ENCODE measurements around the gene NECTIN4.

The NECTIN4 gene

GRCh38 chr1:161047436-161048420 lies 41.6 kb downstream of the NECTIN4 start:
- H3K36me3 Mint-ChIP-seq: peaks cover 32% of the 10 kb centered on the region
- peaks cover 27% of the 10 kb centered on the region for H3K4me1 Mint-ChIP-seq

GRCh38 chr1:161046605-161047228 lies 42.6 kb downstream of the NECTIN4 start:
- peak overlapping the region; percentile 97 for H3K27ac Mint-ChIP-seq
- DNase-seq (ENCODE audit: low spot score in 2 of 2) (peak; percentile 46 to 53), ATAC-seq (ENCODE audit: low read depth) (peak; percentile 56)
- no peaks in the 10 kb centered on the region for H3K27me3 Mint-ChIP-seq
- peaks cover 37% of the 10 kb centered on the region for H3K36me3 Mint-ChIP-seq
- peak overlapping the region; percentile 94 for H3K4me3 Mint-ChIP-seq
- no peaks in the 10 kb centered on the region for H3K9me3 Mint-ChIP-seq
- peaks cover 36% of the 10 kb centered on the region for H3K4me1 Mint-ChIP-seq

More at GRCh38 chr1:161047436-161048420, 41.6 kb downstream of the NECTIN4 start:
- peak overlapping the region; percentile 97 for H3K27ac Mint-ChIP-seq
- ATAC-seq (ENCODE audit: low read depth): no peak
- DNase-seq (ENCODE audit: low spot score in 2 of 2): no peak
- no peaks in the 10 kb centered on the region for H3K27me3 Mint-ChIP-seq
- H3K9me3 Mint-ChIP-seq: no peaks in the 10 kb centered on the region
- H3K4me3 Mint-ChIP-seq: no peak overlapping the region

- H3K4me1 Mint-ChIP-seq: peaks cover 41% of the 10 kb centered on the region
- H3K27me3 Mint-ChIP-seq: no peaks in the 10 kb centered on the region
- peaks cover 39% of the 10 kb centered on the region for H3K36me3 Mint-ChIP-seq
- peak; percentile 92 to 94 for DNase-seq (ENCODE audit: low spot score in 2 of 2)
- peak; percentile 71 for ATAC-seq (ENCODE audit: low read depth)
- H3K9me3 Mint-ChIP-seq: no peaks in the 10 kb centered on the region
- H3K27ac Mint-ChIP-seq: peak within 1 kb of the TSS; percentile 97
- H3K4me3 Mint-ChIP-seq: peak within 1 kb of the TSS; percentile 94
These were observed 43.4 kb downstream of the NECTIN4 start, which contains the start of gene USF1 for GRCh38 chr1:161045736-161046604. Gene USF1 (minus strand): TSS chr1:161045977. CDS start chr1:161043275, 2,702 bp downstream.

- peak; percentile 62 for ATAC-seq (ENCODE audit: low read depth)
- H3K4me1 Mint-ChIP-seq: peaks cover 41% of the 10 kb centered on the region
- peak overlapping the region; percentile 94 for H3K4me3 Mint-ChIP-seq
- DNase-seq (ENCODE audit: low spot score in 2 of 2): peak; percentile 63 to 66
- H3K9me3 Mint-ChIP-seq: no peaks in the 10 kb centered on the region
- peak overlapping the region; percentile 97 for H3K27ac Mint-ChIP-seq
- no peaks in the 10 kb centered on the region for H3K27me3 Mint-ChIP-seq
- peaks cover 39% of the 10 kb centered on the region for H3K36me3 Mint-ChIP-seq
These were observed 44.2 kb downstream of the NECTIN4 start for GRCh38 chr1:161044908-161045735.

- H3K4me1 Mint-ChIP-seq: peaks cover 41% of the 10 kb centered on the region
These were observed 44.8 kb downstream of the NECTIN4 start for GRCh38 chr1:161044535-161044907.

GRCh38 chr1:161039546-161039945 lies 49.8 kb downstream of the NECTIN4 start:
- peaks cover 27% of the 10 kb centered on the region for H3K36me3 Mint-ChIP-seq
- peaks cover 24% of the 10 kb centered on the region for H3K4me1 Mint-ChIP-seq
- no peaks in the 10 kb centered on the region for H3K9me3 Mint-ChIP-seq
- H3K27ac Mint-ChIP-seq: peak overlapping the region; percentile 82
- no peak for ATAC-seq (ENCODE audit: low read depth)
- H3K4me3 Mint-ChIP-seq: peak overlapping the region; percentile 70
- no peaks in the 10 kb centered on the region for H3K27me3 Mint-ChIP-seq
- DNase-seq (ENCODE audit: low spot score in 2 of 2): no peak

More at GRCh38 chr1:161044535-161044907, 44.8 kb downstream of the NECTIN4 start:
- Mint-ChIP-seq H3K36me3 (peaks cover 39% of the 10 kb centered on the region), H3K4me3 (peak overlapping the region; percentile 94), H3K27me3 (no peaks in the 10 kb centered on the region), H3K27ac (peak overlapping the region; percentile 97), H3K9me3 (no peaks in the 10 kb centered on the region)
- no peak for DNase-seq (ENCODE audit: low spot score in 2 of 2)
- no peak for ATAC-seq (ENCODE audit: low read depth)

GRCh38 chr1:161039154-161039545 lies 50.2 kb downstream of the NECTIN4 start:
- peaks cover 24% of the 10 kb centered on the region for H3K4me1 Mint-ChIP-seq
- no peak for ATAC-seq (ENCODE audit: low read depth)

GRCh38 chr1:161038523-161039153 lies 50.7 kb downstream of the NECTIN4 start, which contains the start of gene TSTD1:
Gene TSTD1 (minus strand): TSS chr1:161038964. CDS start chr1:161038889, 75 bp downstream.
- Mint-ChIP-seq H3K36me3 (peaks cover 27% of the 10 kb centered on the region), H3K27me3 (no peaks in the 10 kb centered on the region), H3K4me3 (peak within 1 kb of the TSS; percentile 84), H3K4me1 (peaks cover 24% of the 10 kb centered on the region), H3K9me3 (no peaks in the 10 kb centered on the region), H3K27ac (peak within 1 kb of the TSS; percentile 82)
- ATAC-seq (ENCODE audit: low read depth) (peak; percentile 92), DNase-seq (ENCODE audit: low spot score in 2 of 2) (peak; percentile 77 to 85)

More at GRCh38 chr1:161039154-161039545, 50.2 kb downstream of the NECTIN4 start:
- Mint-ChIP-seq H3K27me3 (no peaks in the 10 kb centered on the region), H3K36me3 (peaks cover 27% of the 10 kb centered on the region), H3K4me3 (peak overlapping the region; percentile 84), H3K9me3 (no peaks in the 10 kb centered on the region), H3K27ac (peak overlapping the region; percentile 82)
- DNase-seq (ENCODE audit: low spot score in 2 of 2): no peak

- Mint-ChIP-seq H3K9me3 (no peaks in the 10 kb centered on the region), H3K4me3 (peak overlapping the region; percentile 84), H3K27ac (peak overlapping the region; percentile 82), H3K36me3 (peaks cover 25% of the 10 kb centered on the region), H3K4me1 (peaks cover 26% of the 10 kb centered on the region), H3K27me3 (no peaks in the 10 kb centered on the region)
- no peak for DNase-seq (ENCODE audit: low spot score in 2 of 2)
- ATAC-seq (ENCODE audit: low read depth): no peak
These were observed 51.5 kb downstream of the NECTIN4 start for GRCh38 chr1:161037661-161038522.

- Mint-ChIP-seq H3K4me1 (peaks cover 15% of the 10 kb centered on the region), H3K27me3 (no peaks in the 10 kb centered on the region), H3K4me3 (no peak overlapping the region), H3K36me3 (peaks cover 1% of the 10 kb centered on the region), H3K27ac (no peak overlapping the region), H3K9me3 (no peaks in the 10 kb centered on the region)
- no peak for ATAC-seq (ENCODE audit: low read depth)
- DNase-seq (ENCODE audit: low spot score in 2 of 2): no peak
These were observed 55.6 kb downstream of the NECTIN4 start for GRCh38 chr1:161033751-161034150.

GRCh38 chr1:161032409-161032808 lies 56.9 kb downstream of the NECTIN4 start:
- Mint-ChIP-seq H3K27me3 (no peaks in the 10 kb centered on the region), H3K4me3 (no peak overlapping the region), H3K27ac (no peak overlapping the region), H3K9me3 (no peaks in the 10 kb centered on the region), H3K36me3 (peaks cover 1% of the 10 kb centered on the region), H3K4me1 (peaks cover 10% of the 10 kb centered on the region)
- ATAC-seq (ENCODE audit: low read depth) (no peak), DNase-seq (ENCODE audit: low spot score in 2 of 2) (no peak)

GRCh38 chr1:161031874-161032273 lies 57.5 kb downstream of the NECTIN4 start:
- H3K36me3 Mint-ChIP-seq: peaks cover 3% of the 10 kb centered on the region
- no peak for ATAC-seq (ENCODE audit: low read depth)
- peaks cover 10% of the 10 kb centered on the region for H3K4me1 Mint-ChIP-seq
- no peak overlapping the region for H3K4me3 Mint-ChIP-seq
- no peaks in the 10 kb centered on the region for H3K27me3 Mint-ChIP-seq
- no peak overlapping the region for H3K27ac Mint-ChIP-seq
- peaks cover 2% of the 10 kb centered on the region for H3K9me3 Mint-ChIP-seq
- DNase-seq (ENCODE audit: low spot score in 2 of 2): no peak

Data from memory B cell (primary cell).